GM19397 (cell line): ENCODE results near the gene RHO.

ENCODE experiments used
- ATAC-seq: cut with Tn5 transposase; IDR thresholded peaks from one replicate; pipeline ENCODE4 v1.9.1; 2021; ENCODE audit warnings: mild to moderate bottlenecking, moderate library complexity; ENCODE audit not compliant: unreplicated experiment

Gene RHO

GRCh38 chr3:129518581-129518980 is 9.9 kb upstream of the RHO start:
- no peak for ATAC-seq

- ATAC-seq: no peak
Measured at GRCh38 chr3:129519449-129519848, 9.0 kb upstream of the RHO start.

- no peak for ATAC-seq
Measured at GRCh38 chr3:129519896-129520715, 8.3 kb upstream of the RHO start.

- ATAC-seq: no peak
Measured at GRCh38 chr3:129520960-129521359, 7.5 kb upstream of the RHO start.

- no peak for ATAC-seq
Measured at GRCh38 chr3:129521611-129522010, 6.8 kb upstream of the RHO start.

GRCh38 chr3:129522953-129523352 is 5.5 kb upstream of the RHO start:
- no peak for ATAC-seq

- no peak for ATAC-seq
Measured at GRCh38 chr3:129524081-129524480, 4.4 kb upstream of the RHO start.

- no peak for ATAC-seq
Measured at GRCh38 chr3:129525341-129525968, 3.0 kb upstream of the RHO start.

GRCh38 chr3:129526121-129526900 is 2.1 kb upstream of the RHO start:
- ATAC-seq: peak; percentile 83

GRCh38 chr3:129527262-129527661 is 1.2 kb upstream of the RHO start:
- no peak for ATAC-seq

GRCh38 chr3:129529436-129530210 is 1.2 kb downstream of the RHO start:
- ATAC-seq: no peak

GRCh38 chr3:129530251-129530791 is 1.9 kb downstream of the RHO start:
- ATAC-seq: no peak

GRCh38 chr3:129530821-129531220 is 2.4 kb downstream of the RHO start:
- ATAC-seq: no peak

- ATAC-seq: no peak
Measured at GRCh38 chr3:129531699-129532098, 3.3 kb downstream of the RHO start.

GRCh38 chr3:129532261-129532660 is 3.8 kb downstream of the RHO start:
- ATAC-seq: no peak

- no peak for ATAC-seq
Measured at GRCh38 chr3:129533406-129533805, 5.0 kb downstream of the RHO start.

- ATAC-seq: no peak
Measured at GRCh38 chr3:129534428-129535027, 6.1 kb downstream of the RHO start.

- no peak for ATAC-seq
Measured at GRCh38 chr3:129535075-129535474, 6.6 kb downstream of the RHO start.

GRCh38 chr3:129536374-129536667 is 7.9 kb downstream of the RHO start:
- ATAC-seq: no peak

GRCh38 chr3:129536804-129537203 is 8.4 kb downstream of the RHO start:
- ATAC-seq: no peak

GRCh38 chr3:129539206-129539605 is 10.8 kb downstream of the RHO start:
- no peak for ATAC-seq
